Measurements from ENCODE around the gene MRTO4.
"Not testable (repeated sequence)": the region's sequence is repeated elsewhere in the genome, so short reads cannot be mapped to it uniquely, and the experiment has no call there.

MRTO4 gene

DNA sequence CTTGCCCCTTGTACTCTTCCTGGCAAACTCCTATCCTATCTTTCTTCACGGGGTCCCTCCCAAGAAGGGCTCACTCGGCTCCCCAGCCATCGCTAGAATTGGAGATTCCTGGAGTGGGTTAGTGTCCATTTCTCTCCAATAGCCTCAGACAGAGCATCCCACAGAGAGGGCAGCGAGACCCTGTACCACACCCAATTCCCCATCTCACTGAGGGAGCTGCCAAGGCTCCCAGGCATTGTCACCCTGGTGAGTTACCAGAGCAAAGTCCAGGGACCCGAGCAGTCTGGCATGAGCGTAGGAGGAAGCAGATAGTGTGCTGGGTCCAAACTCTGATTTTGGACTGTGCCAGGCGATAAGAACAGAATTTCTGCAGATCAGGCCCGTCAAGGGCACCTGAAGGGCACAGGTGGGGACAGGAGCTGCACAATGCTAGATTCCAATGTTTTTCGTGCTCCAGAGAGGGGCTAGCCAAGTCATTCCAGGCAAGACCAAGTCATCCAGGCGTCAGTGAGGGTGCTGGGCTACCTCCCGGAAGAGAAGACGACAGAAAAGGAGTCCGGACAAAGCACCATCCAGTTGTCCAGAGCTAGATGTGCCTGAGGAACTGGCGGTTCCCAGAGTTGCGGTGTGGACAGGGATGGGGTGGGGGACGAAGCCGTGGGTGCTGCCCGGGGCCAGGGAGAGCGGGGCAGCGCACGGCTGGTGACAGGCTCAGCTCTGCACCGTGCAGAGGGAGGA lies 21.7 kb downstream of the MRTO4 start:
- no peak for DNase-seq

DNA sequence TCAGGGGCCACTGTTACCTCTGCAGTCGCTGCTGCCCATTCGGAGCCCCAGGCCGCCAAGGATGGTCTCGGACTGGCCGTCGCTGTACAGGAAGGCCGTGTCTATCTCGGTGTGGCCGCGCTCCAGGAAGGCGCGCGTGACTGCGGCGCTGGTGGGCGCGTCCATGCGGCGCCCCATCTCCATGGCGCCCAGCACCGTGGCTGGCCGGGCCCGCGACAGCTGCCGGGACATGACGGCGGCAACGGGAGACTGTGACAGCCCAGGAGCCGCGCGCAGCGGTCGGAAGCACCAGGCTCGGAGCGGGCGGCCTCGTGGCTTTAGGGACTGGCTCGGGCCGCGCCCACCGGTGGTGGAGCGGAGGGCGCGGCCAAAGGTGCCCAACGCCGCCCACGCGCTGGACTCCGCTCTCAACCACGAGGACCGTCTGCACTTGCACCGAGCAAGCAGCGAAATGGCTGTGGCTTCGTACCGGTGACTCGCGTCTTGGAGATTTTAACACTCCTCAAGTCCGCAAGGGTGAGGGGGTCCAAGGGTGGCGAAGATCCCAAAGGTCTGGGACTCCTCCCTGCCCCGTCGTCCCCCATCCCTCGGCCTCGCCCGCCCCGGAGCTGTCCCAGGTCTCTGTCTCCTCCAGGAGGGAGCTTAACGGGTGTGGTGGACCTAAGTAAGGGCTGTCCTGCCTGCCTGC lies 22.4 kb downstream of the MRTO4 start:
- not testable (repeated sequence) for DNase-seq

DNA sequence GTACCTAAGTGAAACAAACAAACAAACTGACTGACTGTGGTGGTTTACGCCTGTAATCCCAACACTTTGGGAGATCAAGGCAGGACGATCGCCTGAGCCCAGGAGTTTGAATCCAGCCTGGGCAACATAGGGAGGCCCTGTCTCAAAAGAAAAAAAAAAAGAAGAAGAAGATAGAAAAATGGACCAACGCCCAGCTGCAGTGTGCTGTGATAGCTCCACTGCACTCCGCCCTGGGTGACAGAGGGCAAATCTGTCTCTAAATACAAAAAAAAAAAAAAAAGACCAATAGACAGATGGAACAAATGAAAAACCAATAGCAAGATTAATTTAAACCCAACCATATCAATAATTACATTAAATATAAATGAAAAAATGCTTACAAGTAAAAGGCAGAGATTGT lies 23.0 kb downstream of the MRTO4 start:
- peak; percentile 64 for DNase-seq

DNA sequence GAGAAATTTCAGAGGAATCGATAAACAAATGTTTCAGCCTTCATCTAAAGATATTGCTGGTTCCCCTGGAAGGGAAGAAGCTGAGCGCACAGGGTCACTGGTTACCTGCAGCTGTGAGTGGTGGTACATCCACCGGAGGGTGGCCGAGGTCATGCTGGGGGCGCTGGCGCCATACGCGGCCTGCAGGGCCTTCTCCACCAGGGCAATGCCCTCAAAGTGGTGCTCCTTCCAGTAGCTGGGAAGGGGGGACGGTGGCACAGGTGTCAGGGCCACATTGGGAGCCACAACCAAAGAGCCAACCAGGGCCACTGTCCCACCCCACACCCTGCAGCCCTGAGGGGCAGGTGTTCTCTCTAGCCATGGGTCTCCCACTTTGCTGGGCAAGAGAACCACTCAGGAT lies 32.3 kb downstream of the MRTO4 start:
- no peak for DNase-seq

DNA sequence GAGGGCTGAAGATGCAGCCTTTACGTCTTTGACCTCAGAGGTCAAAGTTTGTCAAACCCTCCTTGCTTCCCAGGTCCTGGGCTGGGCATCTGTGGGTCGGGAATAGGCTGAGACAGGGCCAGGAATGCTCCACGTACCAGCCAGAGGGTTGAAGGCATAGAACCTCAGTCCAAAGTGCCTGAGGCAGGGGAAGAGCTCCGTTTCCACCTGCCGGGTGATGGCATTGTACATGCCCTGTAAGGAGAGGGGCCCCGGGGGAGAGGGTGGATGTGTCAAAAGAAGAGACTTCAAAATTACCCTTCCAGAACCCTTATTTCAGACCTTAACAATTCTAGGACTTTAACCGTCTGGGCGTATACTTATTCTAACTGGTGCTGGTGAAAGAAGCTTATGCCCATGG lies 33.3 kb downstream of the MRTO4 start:
- DNase-seq = no peak

DNA sequence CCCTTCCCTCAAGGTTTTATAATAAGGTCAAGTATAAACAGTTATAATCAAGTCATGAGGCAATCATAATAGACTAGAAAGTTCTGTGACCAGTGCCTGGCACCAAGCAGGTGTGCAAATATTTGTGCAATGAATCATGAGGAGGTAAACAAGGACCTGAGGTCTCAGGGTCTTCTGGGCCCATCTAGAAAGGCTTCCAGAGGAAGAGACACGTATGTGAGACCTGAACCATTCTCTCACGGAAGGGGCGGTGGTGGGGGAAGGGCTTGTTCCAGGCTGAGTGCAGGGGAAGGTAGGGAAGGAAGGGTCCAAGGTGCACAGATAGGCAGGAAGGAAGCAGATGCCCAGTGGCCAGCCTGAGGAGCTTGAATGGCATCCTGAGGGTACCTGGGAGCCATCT lies 33.8 kb downstream of the MRTO4 start:
- DNase-seq = not testable (repeated sequence)

DNA sequence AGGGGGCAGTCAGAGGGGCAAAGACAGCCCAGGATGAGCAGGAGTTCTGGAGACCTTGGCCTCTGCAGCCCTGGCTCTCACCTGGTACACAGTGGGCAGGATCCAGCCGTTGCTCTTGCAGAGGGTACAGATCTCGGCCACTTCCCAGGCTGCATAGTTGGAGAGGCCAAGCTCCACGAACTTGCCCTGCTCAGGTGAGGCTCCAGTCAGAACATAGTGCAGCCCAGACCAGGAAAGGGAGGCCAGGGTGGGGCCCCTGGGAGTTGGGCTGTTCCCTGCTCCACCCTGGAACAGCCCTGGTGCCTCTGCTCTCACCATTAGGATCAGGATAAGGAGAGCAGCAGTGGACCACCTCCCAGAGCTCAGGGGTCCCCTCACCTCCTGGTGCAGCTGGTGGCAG lies 34.2 kb downstream of the MRTO4 start:
- not testable (repeated sequence) for DNase-seq

DNA sequence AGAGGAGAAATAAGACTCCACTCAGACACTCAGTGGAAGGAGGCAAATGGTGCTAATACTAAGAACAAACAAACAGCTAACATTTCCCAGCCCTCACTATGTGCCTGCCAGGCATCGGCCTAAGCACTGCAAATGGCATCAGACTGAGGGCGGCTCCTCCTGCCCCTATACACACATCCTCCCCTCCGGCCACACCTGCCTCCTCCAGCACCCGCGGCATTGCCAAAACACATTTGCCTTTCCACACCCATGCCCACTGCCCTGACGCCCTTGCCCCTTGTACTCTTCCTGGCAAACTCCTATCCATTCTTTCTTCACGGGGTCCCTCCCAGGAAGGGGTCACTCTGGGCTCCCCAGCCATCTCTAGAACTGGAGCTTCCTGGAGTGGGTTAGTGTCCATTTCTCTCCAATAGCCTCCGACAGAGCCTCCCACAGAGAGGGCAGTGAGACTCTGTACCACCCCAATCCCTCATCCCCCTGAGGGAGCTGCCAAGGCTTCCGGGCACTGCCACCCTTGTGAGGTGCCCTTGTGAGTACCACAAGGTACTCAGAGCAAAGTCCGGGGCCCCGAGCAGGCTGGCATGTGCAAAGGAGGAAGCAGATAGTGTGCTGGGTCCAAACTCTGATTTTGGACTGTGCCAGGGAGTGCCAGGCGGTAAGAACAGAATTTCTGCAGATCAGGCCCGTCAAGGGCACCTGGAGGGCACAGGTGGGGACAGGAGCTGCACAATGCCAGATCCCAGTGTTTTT lies 36.0 kb downstream of the MRTO4 start:
- DNase-seq = no peak

DNA sequence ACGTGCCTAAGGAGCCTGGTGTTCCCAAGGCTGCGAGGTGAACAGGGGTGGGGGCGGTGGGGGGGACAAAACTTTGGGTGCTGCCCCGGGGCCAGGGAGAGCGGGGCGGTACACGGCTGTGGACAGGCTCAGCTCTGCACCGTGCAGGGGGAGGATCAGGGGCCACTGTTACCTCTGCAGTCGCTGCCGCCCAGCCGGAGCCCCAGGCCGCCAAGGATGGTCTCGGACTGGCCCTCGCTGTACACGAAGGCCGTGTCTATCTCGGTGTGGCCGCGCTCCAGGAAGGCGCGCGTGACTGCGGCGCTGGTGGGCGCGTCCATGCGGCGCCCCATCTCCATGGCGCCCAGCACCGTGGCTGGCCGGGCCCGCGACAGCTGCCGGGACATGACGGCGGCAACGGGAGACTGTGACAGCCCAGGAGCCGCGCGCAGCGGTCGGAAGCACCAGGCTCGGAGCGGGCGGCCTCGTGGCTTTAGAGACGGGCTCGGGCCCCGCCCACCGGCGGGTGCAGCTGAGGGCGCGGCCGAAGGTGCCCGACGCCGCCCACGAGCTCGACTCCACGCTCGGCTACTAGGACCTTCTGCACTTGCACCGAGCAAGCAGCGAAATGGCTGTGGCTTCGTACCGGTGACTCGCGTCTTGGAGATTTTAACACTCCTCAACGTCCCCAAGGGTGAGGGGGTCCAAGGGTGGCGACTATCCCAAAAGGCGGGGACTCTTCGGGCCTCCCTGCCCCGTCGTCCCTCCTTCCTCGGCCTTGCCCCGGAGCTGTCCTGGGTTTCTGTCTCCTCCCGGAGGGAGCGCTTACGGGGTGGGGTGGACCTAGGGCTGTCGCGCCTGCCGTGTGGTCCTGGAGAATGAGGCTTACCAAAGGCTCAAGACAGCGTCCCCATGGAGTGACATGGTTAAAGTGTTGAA lies 37.0 kb downstream of the MRTO4 start, which contains the start of gene AKR7A3:
Gene AKR7A3, minus strand, starts transcription at position 447 of the 918 bp plus-strand sequence. Its CDS starts 61 bp downstream, at position 386.
- peak; percentile 68 for DNase-seq

DNA sequence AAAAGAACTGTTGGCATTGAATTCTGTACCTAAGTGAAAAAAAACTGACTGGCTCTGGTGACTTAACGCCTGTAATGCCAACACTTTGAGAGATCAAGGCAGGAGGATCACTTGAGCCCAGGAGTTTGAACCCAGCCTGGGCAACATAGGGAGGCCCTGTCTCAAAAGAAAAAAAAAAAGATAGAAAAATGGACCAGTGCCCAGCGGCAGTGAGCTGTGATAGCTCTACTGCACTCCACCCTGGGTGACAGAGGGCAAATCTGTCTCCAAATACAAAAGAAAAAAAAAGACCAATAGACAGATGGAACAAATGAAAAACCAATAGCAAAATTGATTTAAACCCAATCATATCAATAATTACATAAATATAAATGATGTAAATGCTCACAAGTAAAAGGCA lies 37.6 kb downstream of the MRTO4 start:
- DNase-seq = peak; percentile 18

DNA sequence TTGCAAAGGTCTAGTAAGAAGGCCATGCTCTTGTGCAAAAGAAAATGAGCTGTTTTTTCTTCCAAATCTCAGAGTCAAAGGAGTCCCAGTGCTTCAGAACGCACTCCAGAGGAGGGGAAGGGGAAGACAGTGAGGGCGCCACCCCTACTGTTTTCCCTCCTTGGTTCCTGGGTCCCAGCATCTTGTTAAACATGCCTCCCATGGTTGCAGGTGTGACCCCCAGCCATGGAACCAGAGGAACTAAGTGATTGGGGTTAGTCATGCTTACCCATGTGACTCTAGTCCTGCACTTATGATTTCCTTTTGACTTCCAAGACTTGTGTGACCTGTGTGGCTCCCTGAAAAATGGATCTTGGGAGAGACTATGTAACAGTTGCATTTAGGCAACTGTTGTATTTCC lies 43.0 kb downstream of the MRTO4 start:
- no peak for DNase-seq

DNA sequence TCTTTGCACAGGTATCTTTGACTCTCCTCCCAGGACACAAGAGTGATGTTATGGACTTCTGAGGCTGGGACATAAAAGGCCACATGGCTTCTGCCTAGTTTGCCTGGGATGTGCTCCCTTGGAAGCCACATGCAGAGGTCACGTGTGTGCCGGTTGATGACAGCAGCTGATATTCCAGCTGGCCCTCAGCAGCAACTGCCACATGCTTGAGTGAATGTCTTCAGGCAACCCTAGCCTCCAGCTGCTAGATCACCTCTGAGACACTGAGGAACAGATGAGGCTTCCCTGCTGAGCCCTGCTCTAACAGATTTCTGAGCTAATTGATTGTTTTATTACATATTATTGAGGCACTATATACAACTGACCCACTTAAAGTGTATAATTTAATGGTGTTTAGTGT lies 48.6 kb downstream of the MRTO4 start:
- DNase-seq = no peak

DNA sequence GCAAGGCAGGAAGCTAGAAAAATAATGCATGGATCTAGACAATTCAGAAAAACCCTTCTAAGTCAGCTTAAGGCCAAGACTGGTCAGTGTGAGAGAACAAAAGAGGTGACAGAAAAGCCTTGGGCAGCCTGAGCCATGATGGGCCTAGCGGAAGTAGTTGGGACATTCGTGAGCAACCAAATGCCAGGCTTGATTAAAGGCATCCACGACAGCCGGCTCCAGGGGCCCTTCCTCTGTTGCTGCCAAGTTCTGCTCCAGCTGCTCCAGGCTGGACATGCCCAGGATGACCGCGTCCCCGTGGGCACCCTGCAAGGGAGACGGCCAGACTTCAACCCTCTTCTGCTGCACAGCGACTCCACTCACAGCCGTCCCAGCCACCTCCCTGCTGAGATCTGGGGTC lies 52.5 kb downstream of the MRTO4 start:
- DNase-seq = not testable (repeated sequence)

DNA sequence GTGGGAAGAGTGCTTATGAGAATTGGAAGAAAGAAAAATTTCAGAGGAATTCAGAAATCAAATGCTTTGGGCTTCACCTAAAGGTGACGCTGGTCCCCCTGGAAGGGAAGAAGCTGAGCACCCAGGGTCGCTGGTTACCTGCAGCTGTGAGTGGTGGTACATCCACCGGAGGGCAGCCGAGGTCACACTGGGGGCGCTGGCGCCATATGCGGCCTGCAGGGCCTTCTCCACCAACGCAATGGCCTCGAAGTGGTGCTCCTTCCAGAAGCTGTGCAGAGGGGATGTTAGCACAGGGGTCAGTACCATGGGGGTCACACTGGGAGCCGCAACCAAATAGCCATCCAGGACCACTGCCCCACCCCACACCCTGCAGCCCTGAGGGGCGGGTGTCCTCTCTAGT lies 54.3 kb downstream of the MRTO4 start:
- no peak for DNase-seq

DNA sequence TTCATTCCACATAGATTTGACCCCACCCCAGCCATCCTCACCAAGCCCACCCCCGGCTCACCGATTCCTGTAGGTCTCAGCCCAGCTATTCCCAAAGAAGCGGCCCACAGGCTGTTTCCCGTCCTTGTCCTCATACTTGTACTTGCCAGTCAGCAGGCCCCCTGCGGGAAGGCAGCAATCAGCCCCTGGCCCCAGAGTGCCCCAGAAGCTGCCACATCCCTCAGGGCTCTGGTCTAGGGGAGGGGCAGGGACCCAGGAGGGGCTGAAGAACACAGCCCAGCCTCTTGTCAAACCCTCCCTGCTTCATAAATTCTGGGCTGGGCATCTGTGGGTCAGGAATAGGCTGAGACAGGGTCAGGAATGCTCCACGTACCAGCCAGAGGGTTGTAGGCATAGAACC lies 55.3 kb downstream of the MRTO4 start:
- no peak for DNase-seq

DNA sequence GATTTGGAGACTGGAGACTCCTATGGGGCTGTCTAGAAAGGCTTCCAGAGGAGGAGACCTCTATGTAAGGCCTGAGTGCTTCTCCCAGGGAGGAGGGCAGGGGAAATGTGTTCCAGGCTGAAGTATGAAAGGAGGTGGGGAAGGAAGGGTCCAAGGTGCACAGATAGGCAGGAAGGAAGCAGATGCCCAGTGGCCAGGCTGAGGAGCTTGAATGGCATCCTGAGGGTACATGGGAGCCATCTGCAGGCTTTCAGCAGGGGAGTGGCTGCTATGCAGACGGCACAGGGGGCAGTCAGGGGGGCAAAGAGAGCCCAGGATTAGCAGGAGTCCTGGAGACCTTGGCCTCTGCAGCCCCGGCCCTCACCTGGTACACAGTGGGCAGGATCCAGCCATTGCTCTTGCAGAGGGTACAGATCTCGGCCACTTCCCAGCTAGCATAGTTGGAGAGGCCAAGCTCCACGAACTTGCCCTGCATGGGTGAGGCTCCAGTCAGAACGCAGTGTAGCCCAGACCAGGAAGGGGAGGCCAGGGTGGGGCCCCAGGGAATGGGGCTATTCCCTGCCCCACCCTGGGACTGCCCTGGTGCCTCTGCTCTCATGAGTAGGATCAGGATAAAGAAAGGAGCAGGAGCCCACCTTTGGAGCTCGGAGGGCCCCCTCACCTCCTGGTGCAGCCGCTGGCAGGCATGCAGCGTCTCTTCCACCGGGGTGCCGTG lies 56.3 kb downstream of the MRTO4 start:
- DNase-seq = no peak

DNA sequence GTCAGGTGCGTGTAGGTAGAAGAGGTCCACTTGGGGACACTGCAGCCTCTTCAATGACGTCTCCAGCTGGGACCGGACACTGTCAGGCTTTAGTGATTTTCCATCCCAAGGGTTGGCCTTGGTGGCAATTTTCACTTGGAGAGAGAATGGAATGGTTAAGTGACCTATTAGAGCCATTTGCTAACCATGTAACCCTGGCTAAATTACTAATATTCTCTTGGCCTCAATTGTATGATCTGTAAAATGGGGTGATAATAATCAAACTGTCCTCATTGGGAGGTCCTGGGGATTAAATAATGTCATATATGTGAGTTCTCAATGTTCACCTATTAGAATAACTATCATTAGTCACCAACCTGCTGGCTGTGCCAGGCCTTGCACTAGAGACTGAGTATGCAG lies 56.9 kb downstream of the MRTO4 start:
- DNase-seq = no peak

DNA sequence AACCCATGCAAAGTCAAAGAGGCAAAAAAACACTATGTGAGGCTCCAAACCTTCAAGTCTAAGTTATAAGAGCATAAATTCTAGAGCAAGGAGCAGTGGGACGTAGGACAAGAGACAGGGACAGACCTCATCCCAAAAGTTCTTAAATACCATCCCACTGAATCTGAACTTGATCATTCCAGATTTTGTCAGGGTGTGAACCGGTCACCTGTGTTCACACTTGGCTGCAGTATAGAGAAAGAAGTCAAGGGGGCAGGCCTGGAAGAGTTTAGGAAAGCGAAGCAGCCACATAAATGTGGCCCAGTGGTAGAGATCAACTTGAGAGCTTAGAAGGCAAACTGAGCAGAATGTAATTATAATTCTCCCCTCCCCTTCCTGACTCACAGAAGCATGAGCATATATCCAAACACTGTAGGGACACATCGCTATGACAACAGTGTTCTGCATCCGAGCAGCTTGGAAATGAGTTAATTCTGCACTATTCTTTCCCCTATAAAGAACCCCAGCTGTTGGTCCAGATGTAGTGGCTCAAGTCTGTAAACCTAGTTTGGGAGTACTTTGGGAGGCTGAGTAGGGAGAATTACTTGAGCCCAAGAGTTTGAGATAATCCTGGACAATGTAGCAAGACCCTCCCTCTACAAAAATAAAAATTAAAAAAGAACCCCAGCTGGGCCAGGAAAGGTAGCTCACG lies 57.7 kb downstream of the MRTO4 start:
- DNase-seq = no peak

Data from hematopoietic multipotent progenitor cell treated with erythropoietin and hydrocortisone succinate and interleukin-3 and kit ligand, for 8 days (in vitro differentiated cells).